GM12892 (cell line): Measurements from ENCODE around the gene PPFIBP2.
A peak's percentile ranks its signal among the peaks of the same experiment; 100 is the strongest.

ENCODE experiments used
- DNase-seq: peaks from one replicate; pipeline ENCODE4 v3.0.0; 2011; ENCODE audit not compliant: insufficient read length
- FAIRE-seq: peaks from 2 replicates; lab custom pipeline; 2011; peaks lifted over from hg19 to GRCh38; lab: Jason Lieb, UNC
- POLR2A ChIP-seq: IDR thresholded peaks from 2 replicates; pipeline ENCODE4 v1.6.1; 2011; ENCODE audit warnings: low read depth, low read length, control low read depth
- POLR2AphosphoS5 ChIP-seq: IDR thresholded peaks from 2 replicates; pipeline ENCODE4 v1.6.1; 2011; ENCODE audit warnings: low read depth, low read length, control low read depth
- TAF1 ChIP-seq: IDR thresholded peaks from 2 replicates; pipeline ENCODE4 v1.6.1; 2011; ENCODE audit warnings: low read depth, mild to moderate bottlenecking, control low read depth, low read length, borderline replicate concordance

The PPFIBP2 gene

DNA sequence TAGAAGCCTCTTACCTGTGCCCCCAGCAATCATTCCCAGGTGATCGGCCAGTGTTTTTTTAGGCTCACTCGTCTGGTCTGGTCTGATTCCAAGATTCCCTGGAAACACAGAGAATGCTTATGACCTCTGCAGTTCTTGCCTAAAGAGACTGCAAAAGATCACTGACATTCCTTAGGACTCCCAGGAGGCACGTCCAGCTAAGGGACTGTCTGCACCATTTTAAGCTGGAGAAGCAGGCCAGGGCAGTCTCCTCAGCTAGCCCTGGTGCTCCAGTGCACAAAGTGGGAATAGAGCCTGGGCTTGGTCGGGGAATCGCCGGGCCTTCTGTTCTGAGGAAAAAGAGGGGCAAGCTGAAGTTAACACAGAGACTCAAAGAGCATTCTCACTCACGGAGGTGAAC lies 154.7 kb downstream of the PPFIBP2 start:
- no peak for TF ChIP-seq POLR2A
- no peak for TF ChIP-seq POLR2AphosphoS5
- TF ChIP-seq TAF1: no peak
- DNase-seq (no peak), FAIRE-seq (no peak)

DNA sequence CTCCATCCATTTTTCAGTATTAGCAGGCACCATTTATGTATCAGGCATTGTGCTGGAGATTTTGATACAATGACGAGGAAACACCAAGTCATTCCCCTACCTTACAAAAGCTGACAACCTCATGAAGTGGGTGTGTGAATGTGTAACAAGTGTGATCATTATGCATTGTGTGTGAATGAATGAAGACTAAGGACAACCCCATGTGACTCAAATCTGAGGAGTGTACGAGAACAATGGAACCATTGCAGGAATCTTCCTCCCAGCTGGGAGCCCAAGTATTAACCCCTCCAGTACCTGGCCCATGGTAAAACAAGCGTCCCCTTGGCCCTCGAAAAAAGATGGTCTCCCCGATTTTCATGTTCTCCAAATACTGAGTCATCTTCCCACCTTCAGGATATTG lies 155.1 kb downstream of the PPFIBP2 start:
- no peak for FAIRE-seq
- no peak for TF ChIP-seq TAF1
- no peak for TF ChIP-seq POLR2AphosphoS5
- TF ChIP-seq POLR2A: no peak
- DNase-seq: no peak

DNA sequence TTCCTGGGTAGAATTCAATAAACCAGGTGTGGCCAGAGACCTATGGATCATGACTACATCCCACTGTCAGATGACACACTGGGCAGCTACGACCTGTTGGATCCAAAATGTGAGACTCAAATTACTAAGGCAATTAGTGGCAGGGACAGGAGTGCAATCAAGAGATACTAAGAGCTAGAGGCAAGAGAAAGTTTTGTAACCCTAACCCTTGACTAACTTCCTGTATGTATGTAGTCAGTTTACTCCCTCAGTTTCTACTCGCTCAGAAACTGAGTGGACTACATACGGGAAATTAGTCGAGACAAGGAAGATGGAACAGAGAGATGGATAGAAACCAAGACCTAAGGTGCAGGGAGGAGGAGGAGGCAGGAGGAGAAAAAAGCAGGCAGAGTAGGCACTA lies 156.8 kb downstream of the PPFIBP2 start:
- no peak for DNase-seq
- TF ChIP-seq TAF1 (no peak), POLR2A (no peak; the same call in 1 of the 2 replicates), POLR2AphosphoS5 (no peak)
- peak; percentile 87 for FAIRE-seq

DNA sequence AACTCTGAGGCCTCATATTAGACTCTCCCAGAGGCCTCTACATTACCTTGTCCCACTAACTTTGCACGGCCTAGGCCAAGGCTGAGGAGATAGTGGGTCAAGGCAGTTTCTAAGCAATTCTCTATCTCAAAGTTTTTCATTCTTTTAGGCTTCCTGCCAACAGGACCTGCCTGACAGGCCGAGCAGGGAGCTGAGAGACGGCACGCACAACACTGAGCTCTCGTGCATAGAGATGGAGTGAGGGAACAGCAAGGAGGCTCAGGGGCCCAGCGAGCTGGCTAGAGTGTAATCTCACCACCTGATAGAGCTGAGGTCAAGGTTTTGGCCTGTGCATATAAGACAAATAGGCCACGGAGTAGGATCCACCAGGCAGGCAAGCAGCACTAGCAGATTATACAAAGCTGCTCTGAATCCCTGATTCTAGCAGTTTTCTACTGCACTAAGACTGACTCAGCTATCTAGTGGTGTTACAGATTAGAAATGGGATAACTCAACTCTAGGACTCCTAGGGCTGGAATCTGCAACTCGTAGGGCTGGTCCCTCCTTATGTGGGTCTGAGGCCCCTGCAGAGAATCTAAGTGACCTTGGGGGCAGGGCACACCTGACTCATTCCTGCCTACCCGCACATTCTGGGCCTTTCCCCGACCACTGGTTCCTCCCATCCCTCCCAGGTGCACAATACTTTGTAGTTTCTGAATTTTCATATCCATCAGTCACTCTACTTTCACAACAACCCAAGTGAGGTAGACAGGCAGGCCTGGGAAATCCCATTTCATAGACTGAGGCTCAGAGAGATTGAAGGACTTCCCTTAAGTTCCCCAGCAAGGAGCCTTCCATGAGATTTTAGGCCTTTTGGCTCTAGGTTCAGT lies 157.8 kb downstream of the PPFIBP2 start:
- FAIRE-seq: peak; percentile 96
- peak; percentile 53 for DNase-seq
- TF ChIP-seq POLR2AphosphoS5 (peak; percentile 61; the same call in 1 of the 2 replicates), TAF1 (no peak)

GRCh38 chr11:7672276-7672959 lies 158.6 kb downstream of the PPFIBP2 start:
- FAIRE-seq (no peak), DNase-seq (no peak)
- TF ChIP-seq POLR2A: no peak
- TF ChIP-seq POLR2AphosphoS5: no peak
- no peak for TF ChIP-seq TAF1

DNA sequence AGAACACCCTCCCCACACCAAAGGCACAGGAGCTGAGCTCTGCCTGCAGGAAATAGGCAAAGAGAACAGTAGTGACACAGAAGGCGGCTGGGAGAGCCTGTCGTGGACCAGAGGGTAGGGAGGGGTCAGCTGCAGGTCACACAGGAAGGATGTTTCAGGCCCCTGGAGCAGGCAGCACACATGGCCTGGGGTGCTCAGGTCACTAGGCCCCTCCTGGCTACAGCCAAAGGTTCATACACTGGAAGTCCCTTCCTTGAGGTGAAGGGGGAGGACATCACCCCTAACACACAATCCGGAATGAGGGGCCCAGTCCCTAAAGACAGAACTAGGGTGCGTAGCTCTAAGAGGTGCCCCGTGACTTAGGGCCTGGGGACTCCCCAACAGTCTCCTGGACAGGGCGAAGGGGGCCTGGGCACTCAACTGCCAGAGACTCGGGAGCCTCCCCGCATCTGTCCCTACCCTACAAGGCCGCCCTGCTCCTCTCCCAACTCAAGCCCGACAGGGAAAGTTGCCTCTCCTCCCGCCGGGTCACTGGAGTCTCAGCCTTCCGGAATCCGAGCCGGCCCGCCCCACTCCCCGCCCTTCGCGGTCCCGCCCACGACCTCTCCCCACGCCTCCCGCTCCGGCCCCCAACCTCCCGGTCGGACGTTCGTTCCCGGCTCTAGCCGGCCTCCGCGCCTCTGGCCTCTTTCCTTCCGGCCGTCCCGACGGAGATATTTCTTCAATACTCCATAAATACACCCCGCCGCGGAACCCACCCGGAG lies 159.3 kb downstream of the PPFIBP2 start, which contains the start of gene CYB5R2:
TSS of gene CYB5R2 (minus strand) at position 541 of the 764 bp plus-strand sequence. CDS start 675 bp downstream, outside the sequence.
- FAIRE-seq (no peak), DNase-seq (no peak)
- TF ChIP-seq POLR2AphosphoS5 (no peak), TAF1 (no peak), POLR2A (no peak; the same call in none of the 2 replicates)

GRCh38 chr11:7673724-7674434 lies 160.1 kb downstream of the PPFIBP2 start:
- FAIRE-seq (no peak), DNase-seq (no peak)
- TF ChIP-seq TAF1 (no peak), POLR2AphosphoS5 (no peak), POLR2A (no peak)

DNA sequence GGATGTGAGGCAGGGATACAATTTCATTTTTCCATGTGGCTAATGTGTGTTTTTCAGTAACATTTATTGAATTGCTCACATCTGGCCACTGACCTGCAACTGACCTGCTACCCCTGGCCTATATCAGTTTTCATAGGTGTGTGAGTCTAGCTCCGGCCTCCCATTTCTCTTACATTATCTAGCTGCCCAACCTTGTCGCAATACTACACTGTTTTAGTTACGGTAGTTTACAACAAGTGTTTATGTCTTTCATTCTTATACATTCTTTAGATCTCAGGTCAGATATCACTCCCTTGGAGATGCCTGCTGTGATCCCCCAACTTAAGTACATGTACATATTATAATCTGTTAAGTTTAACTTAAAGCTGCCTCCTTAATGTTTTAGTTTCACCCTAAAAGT lies 161.8 kb downstream of the PPFIBP2 start:
- TF ChIP-seq POLR2AphosphoS5 (no peak), TAF1 (no peak), POLR2A (no peak)
- FAIRE-seq (no peak), DNase-seq (no peak)

DNA sequence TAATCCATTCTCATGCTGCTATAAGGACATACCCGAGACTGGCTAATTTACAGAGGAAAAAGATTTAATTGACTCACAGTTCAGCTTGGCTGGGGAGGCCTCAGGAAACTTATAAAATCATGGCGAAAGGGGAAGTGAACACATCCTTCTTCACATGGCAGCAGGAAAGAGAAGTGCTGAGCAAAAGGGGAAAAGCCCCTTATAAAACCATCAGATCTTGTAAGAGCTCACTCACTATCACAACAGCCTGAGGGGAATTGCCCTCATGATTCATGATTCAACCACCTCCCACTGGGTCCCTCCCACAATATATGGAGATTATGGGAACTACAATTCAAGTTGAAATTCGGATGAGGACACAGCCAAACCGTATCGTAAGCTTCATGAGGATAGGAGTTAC lies 163.3 kb downstream of the PPFIBP2 start:
- DNase-seq: no peak
- TF ChIP-seq TAF1 (no peak), POLR2AphosphoS5 (no peak), POLR2A (no peak)
- FAIRE-seq: no peak

DNA sequence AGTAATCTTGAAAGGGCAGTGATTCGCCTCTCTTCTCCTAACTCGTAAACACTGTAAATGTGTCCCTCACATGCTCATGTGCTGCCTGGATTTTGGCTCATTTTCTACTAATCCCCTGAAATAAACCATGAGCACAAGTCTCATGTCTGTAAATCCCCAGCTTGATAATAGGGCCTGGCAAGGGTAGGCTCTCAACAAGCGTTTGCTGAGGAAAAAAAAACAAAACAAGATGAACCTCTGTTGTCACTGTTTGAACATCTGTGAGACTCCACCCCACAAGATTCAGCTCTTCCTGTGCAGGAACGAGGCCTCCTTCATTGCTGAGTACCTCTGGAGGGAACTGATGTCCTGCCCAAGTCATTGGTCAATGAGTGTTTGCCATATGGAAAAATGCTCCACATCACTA lies 164.0 kb downstream of the PPFIBP2 start:
- no peak for TF ChIP-seq TAF1
- TF ChIP-seq POLR2A: no peak
- no peak for TF ChIP-seq POLR2AphosphoS5
- DNase-seq (no peak), FAIRE-seq (no peak)

DNA sequence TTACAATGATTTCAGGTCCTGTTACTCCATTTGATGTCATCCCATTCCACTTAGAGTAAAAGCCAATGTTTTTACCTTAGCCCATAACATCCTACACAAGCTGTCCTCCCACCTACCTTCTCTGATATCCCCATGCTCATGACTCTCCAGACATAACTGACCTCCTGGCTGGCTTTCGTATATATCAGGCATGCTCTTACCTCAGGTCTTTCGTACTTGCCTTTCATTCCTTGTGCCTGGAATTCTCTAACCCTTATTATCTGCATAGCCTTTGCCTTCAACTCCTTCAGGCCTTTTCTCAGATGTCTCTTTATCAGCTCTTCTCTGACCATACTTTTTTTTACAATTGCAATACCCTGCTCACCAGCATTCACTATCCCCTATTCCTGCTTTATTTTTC lies 169.8 kb downstream of the PPFIBP2 start:
- DNase-seq (no peak), FAIRE-seq (peak; percentile 36)
- TF ChIP-seq TAF1 (no peak), POLR2AphosphoS5 (no peak), POLR2A (no peak)
